ENCODE measurements around the gene TMOD2. TPM values are rescaled to one million over a fixed set of nuclear protein-coding genes. Genes with fewer than 3 reads are reported as not detected.

TMOD2 gene
- total RNA-seq = 10 to 100 TPM; 14.6 to 24.9 (median 19.5) TPM

GRCh38 chr15:51750792-51751696 is at the start of gene TMOD2:
Gene TMOD2, plus strand, starts transcription at chr15:51751597. Its CDS starts 14,845 bp downstream, at chr15:51766442.
- peak; percentile 91 for DNase-seq (ENCODE audit: extremely low spot score)
- Histone ChIP-seq H3K9me3 (no peaks in the 10 kb centered on the region), H3K36me3 (no peaks in the 10 kb centered on the region), H3K27me3 (no peaks in the 10 kb centered on the region), H3K4me3 (peak within 1 kb of the TSS; percentile 80 to 98 (median 88)), H3K27ac (replicated peaks in 1 of 4) (peak within 1 kb of the TSS; percentile 79 to 87 (median 84)), H3K4me1 (peaks cover 14 to 24% (median 20%) of the 10 kb centered on the region in 4 donors)
- intact Hi-C loops (cut with DNase I) = no loop called here
- 16% methylated on average over 27 of the region's 65 CpGs for WGBS
- TF ChIP-seq POLR2A (IDR thresholded peaks at IDR 0.05; ENCODE audit: low read depth) = no peak
- TF ChIP-seq CTCF (IDR thresholded peaks at IDR 0.05) = peak in 1 of 3 experiments; percentile 14
- TF ChIP-seq POLR2AphosphoS5 (IDR thresholded peaks at IDR 0.05) = no peak
- TF ChIP-seq EP300 (IDR thresholded peaks at IDR 0.05) = no peak

- H3K27ac ChIP-seq (replicated peaks in 1 of 4) = no peak overlapping the region
- TF ChIP-seq EP300 (IDR thresholded peaks at IDR 0.05) (no peak), POLR2AphosphoS5 (IDR thresholded peaks at IDR 0.05) (no peak), POLR2A (IDR thresholded peaks at IDR 0.05; ENCODE audit: low read depth) (no peak), CTCF (IDR thresholded peaks at IDR 0.05) (no peak)
- no peaks in the 10 kb centered on the region for H3K27me3 ChIP-seq
- no peak overlapping the region for H3K4me3 ChIP-seq
- DNase-seq (ENCODE audit: extremely low spot score) = no peak
- H3K9me3 ChIP-seq = no peaks in the 10 kb centered on the region
- no peaks in the 10 kb centered on the region for H3K4me1 ChIP-seq
- 69% methylated on average over 1 of the region's 1 CpG for WGBS
- intact Hi-C loops (cut with DNase I) = no loop called here
- no peaks in the 10 kb centered on the region for H3K36me3 ChIP-seq
These were observed 48.7 kb upstream of the TMOD2 start for GRCh38 chr15:51702710-51703109.

GRCh38 chr15:51706291-51706690 is 45.1 kb upstream of the TMOD2 start:
- H3K9me3 ChIP-seq = no peaks in the 10 kb centered on the region
- TF ChIP-seq POLR2AphosphoS5 (IDR thresholded peaks at IDR 0.05) = no peak
- TF ChIP-seq EP300 (IDR thresholded peaks at IDR 0.05) = no peak
- no peak for TF ChIP-seq CTCF (IDR thresholded peaks at IDR 0.05)
- no peak for TF ChIP-seq POLR2A (IDR thresholded peaks at IDR 0.05; ENCODE audit: low read depth)
- H3K4me3 ChIP-seq = no peak overlapping the region
- WGBS = 78% methylated on average over 5 of the region's 5 CpGs
- no peaks in the 10 kb centered on the region for H3K36me3 ChIP-seq
- no peak overlapping the region for H3K27ac ChIP-seq (replicated peaks in 1 of 4)
- intact Hi-C loops (cut with DNase I) = no loop called here
- H3K27me3 ChIP-seq = no peaks in the 10 kb centered on the region
- no peaks in the 10 kb centered on the region for H3K4me1 ChIP-seq
- no peak for DNase-seq (ENCODE audit: extremely low spot score)

GRCh38 chr15:51706926-51707608 is 44.3 kb upstream of the TMOD2 start:
- TF ChIP-seq EP300 (IDR thresholded peaks at IDR 0.05) (no peak), POLR2A (IDR thresholded peaks at IDR 0.05; ENCODE audit: low read depth) (no peak), CTCF (IDR thresholded peaks at IDR 0.05) (no peak), POLR2AphosphoS5 (IDR thresholded peaks at IDR 0.05) (no peak)
- no peak for DNase-seq (ENCODE audit: extremely low spot score)
- H3K9me3 ChIP-seq = no peaks in the 10 kb centered on the region
- no peak overlapping the region for H3K4me3 ChIP-seq
- H3K27ac ChIP-seq (replicated peaks in 1 of 4) = peak overlapping the region in 3 of 4 donors; percentile 4 to 40 (median 14)
- intact Hi-C loops (cut with DNase I) = no loop called here
- WGBS = 73% methylated on average over 2 of the region's 2 CpGs
- H3K36me3 ChIP-seq = no peaks in the 10 kb centered on the region
- H3K27me3 ChIP-seq = no peaks in the 10 kb centered on the region
- H3K4me1 ChIP-seq = no peaks in the 10 kb centered on the region

All from esophagus muscularis mucosa (tissue), 4 donors.